Activated naive CD8-positive, alpha-beta T cell treated with anti-CD3 and anti-CD28 coated beads, Interleukin-2, amount 10 ng/mL, durations not matched to agents 7 days and 5 days (primary cell): ENCODE results near the gene NAALADL2. TPM values are rescaled to one million over a fixed set of nuclear protein-coding genes. Genes with fewer than 3 reads are reported as not detected.
"Not testable (repeated sequence)": the region's sequence is repeated elsewhere in the genome, so short reads cannot be mapped to it uniquely, and the experiment has no call there.

ENCODE experiments used
- ATAC-seq: fragments of 150-1000 bp; cut with Tn5 transposase; one replicate; pipeline ENCODE4 v1.10.0; 2021; ENCODE audit warnings: low read depth, moderate library complexity
- POLR2A ChIA-PET: fragments of 350-600 bp; sonication (Branson Sonifier 250); formaldehyde crosslinking; loops from one replicate; lab custom pipeline; 2021; ENCODE audit warnings: antibody characterized with exemption; lab: Charles Lee
- DNase-seq: peaks from one replicate; pipeline ENCODE4 v3.0.0; 2021
- H3K27ac Mint-ChIP-seq: one replicate; pipeline ENCODE4 v1.8.0; 2022; ENCODE audit warnings: mild to moderate bottlenecking, mixed read lengths
- H3K27me3 Mint-ChIP-seq: one replicate; pipeline ENCODE4 v1.8.0; 2022; ENCODE audit warnings: mild to moderate bottlenecking, moderate library complexity, mixed read lengths
- H3K36me3 Mint-ChIP-seq: one replicate; pipeline ENCODE4 v1.8.0; 2021; ENCODE audit warnings: mild to moderate bottlenecking, mixed read lengths
- H3K4me1 Mint-ChIP-seq: one replicate; pipeline ENCODE4 v1.8.0; 2021; ENCODE audit warnings: mixed read lengths
- H3K4me3 Mint-ChIP-seq: one replicate; pipeline ENCODE4 v1.8.0; 2022; ENCODE audit warnings: mild to moderate bottlenecking, moderate library complexity, mixed read lengths
- H3K9me3 Mint-ChIP-seq: one replicate; pipeline ENCODE4 v1.8.0; 2021; ENCODE audit warnings: mixed read lengths
- total RNA-seq, 2 experiments: library from RNA; stranded (reverse); gene quantifications; one replicate each; pipeline ENCODE4 v1.2.3, GENCODE V29; 2021

NAALADL2 gene
- total RNA-seq, 2 experiments from 2014 or later = not detected

- POLR2A ChIA-PET = no interaction called here
- Mint-ChIP-seq H3K27ac (no peak overlapping the region), H3K4me1 (no peaks in the 10 kb centered on the region), H3K9me3 (no peaks in the 10 kb centered on the region), H3K36me3 (no peaks in the 10 kb centered on the region), H3K4me3 (no peak overlapping the region), H3K27me3 (no peaks in the 10 kb centered on the region)
- no peak for ATAC-seq
- no peak for DNase-seq
These were observed 890.8 kb downstream of the NAALADL2 start for GRCh38 chr3:175749981-175750380.

GRCh38 chr3:175751089-175751488 is 892.0 kb downstream of the NAALADL2 start:
- DNase-seq = no peak
- no peaks in the 10 kb centered on the region for H3K27me3 Mint-ChIP-seq
- POLR2A ChIA-PET = no interaction called here

GRCh38 chr3:175763948-175764347 is 904.8 kb downstream of the NAALADL2 start:
- DNase-seq (no peak), ATAC-seq (no peak)
- no peaks in the 10 kb centered on the region for H3K27me3 Mint-ChIP-seq
- POLR2A ChIA-PET = no interaction called here
- no peak overlapping the region for H3K27ac Mint-ChIP-seq
- no peaks in the 10 kb centered on the region for H3K9me3 Mint-ChIP-seq
- no peaks in the 10 kb centered on the region for H3K36me3 Mint-ChIP-seq
- H3K4me3 Mint-ChIP-seq = no peak overlapping the region
- H3K4me1 Mint-ChIP-seq = no peaks in the 10 kb centered on the region

More at GRCh38 chr3:175751089-175751488, 892.0 kb downstream of the NAALADL2 start:
- no peak overlapping the region for H3K4me3 Mint-ChIP-seq
- H3K27ac Mint-ChIP-seq = no peak overlapping the region
- no peaks in the 10 kb centered on the region for H3K36me3 Mint-ChIP-seq
- no peaks in the 10 kb centered on the region for H3K9me3 Mint-ChIP-seq
- no peaks in the 10 kb centered on the region for H3K4me1 Mint-ChIP-seq
- ATAC-seq = no peak

- no peaks in the 10 kb centered on the region for H3K36me3 Mint-ChIP-seq
- no peaks in the 10 kb centered on the region for H3K9me3 Mint-ChIP-seq
- DNase-seq (no peak), ATAC-seq (no peak)
- H3K4me3 Mint-ChIP-seq = no peak overlapping the region
- H3K4me1 Mint-ChIP-seq = no peaks in the 10 kb centered on the region
- H3K27ac Mint-ChIP-seq = no peak overlapping the region
- POLR2A ChIA-PET = no interaction called here
- H3K27me3 Mint-ChIP-seq = no peaks in the 10 kb centered on the region
These were observed 905.6 kb downstream of the NAALADL2 start for GRCh38 chr3:175764722-175765121.

GRCh38 chr3:175770426-175770825 is 911.3 kb downstream of the NAALADL2 start:
- Mint-ChIP-seq H3K4me1 (no peaks in the 10 kb centered on the region), H3K27ac (no peak overlapping the region), H3K27me3 (no peaks in the 10 kb centered on the region), H3K36me3 (no peaks in the 10 kb centered on the region), H3K9me3 (no peaks in the 10 kb centered on the region), H3K4me3 (no peak overlapping the region)
- POLR2A ChIA-PET = no interaction called here
- ATAC-seq = no peak
- no peak for DNase-seq

GRCh38 chr3:175777495-175777894 is 918.4 kb downstream of the NAALADL2 start:
- DNase-seq (no peak), ATAC-seq (no peak)
- POLR2A ChIA-PET = no interaction called here
- Mint-ChIP-seq H3K27me3 (no peaks in the 10 kb centered on the region), H3K36me3 (no peaks in the 10 kb centered on the region), H3K9me3 (no peaks in the 10 kb centered on the region), H3K27ac (no peak overlapping the region), H3K4me3 (no peak overlapping the region), H3K4me1 (no peaks in the 10 kb centered on the region)

GRCh38 chr3:175777965-175778364 is 918.8 kb downstream of the NAALADL2 start:
- Mint-ChIP-seq H3K4me1 (no peaks in the 10 kb centered on the region), H3K27me3 (no peaks in the 10 kb centered on the region), H3K27ac (no peak overlapping the region), H3K9me3 (no peaks in the 10 kb centered on the region), H3K4me3 (no peak overlapping the region), H3K36me3 (no peaks in the 10 kb centered on the region)
- POLR2A ChIA-PET = no interaction called here
- no peak for DNase-seq
- no peak for ATAC-seq

- ATAC-seq (no peak), DNase-seq (no peak)
- Mint-ChIP-seq H3K4me1 (no peaks in the 10 kb centered on the region), H3K9me3 (no peaks in the 10 kb centered on the region), H3K36me3 (no peaks in the 10 kb centered on the region), H3K4me3 (no peak overlapping the region), H3K27ac (no peak overlapping the region), H3K27me3 (no peaks in the 10 kb centered on the region)
- POLR2A ChIA-PET = no interaction called here
These were observed 919.9 kb downstream of the NAALADL2 start for GRCh38 chr3:175778994-175779393.

GRCh38 chr3:175787109-175787508 is 928.0 kb downstream of the NAALADL2 start:
- H3K9me3 Mint-ChIP-seq = not testable (repeated sequence)

GRCh38 chr3:175792245-175792644 is 933.1 kb downstream of the NAALADL2 start:
- ATAC-seq = no peak
- DNase-seq = no peak
- H3K9me3 Mint-ChIP-seq = peaks cover 2% of the 10 kb centered on the region
- POLR2A ChIA-PET = no interaction called here
- H3K4me1 Mint-ChIP-seq = no peaks in the 10 kb centered on the region
- H3K4me3 Mint-ChIP-seq = no peak overlapping the region
- no peaks in the 10 kb centered on the region for H3K27me3 Mint-ChIP-seq
- H3K27ac Mint-ChIP-seq = no peak overlapping the region
- H3K36me3 Mint-ChIP-seq = no peaks in the 10 kb centered on the region

More at GRCh38 chr3:175787109-175787508, 928.0 kb downstream of the NAALADL2 start:
- H3K36me3 Mint-ChIP-seq, H3K4me3 Mint-ChIP-seq, ATAC-seq, H3K27ac Mint-ChIP-seq, DNase-seq, H3K4me1 Mint-ChIP-seq, H3K27me3 Mint-ChIP-seq, POLR2A ChIA-PET: not testable (repeated sequence)

GRCh38 chr3:175798326-175798725 is 939.2 kb downstream of the NAALADL2 start:
- no peak overlapping the region for H3K4me3 Mint-ChIP-seq
- H3K36me3 Mint-ChIP-seq = no peaks in the 10 kb centered on the region
- no peak for ATAC-seq
- H3K9me3 Mint-ChIP-seq = no peaks in the 10 kb centered on the region
- DNase-seq = no peak
- no peaks in the 10 kb centered on the region for H3K4me1 Mint-ChIP-seq
- no peaks in the 10 kb centered on the region for H3K27me3 Mint-ChIP-seq
- no peak overlapping the region for H3K27ac Mint-ChIP-seq
- POLR2A ChIA-PET = no interaction called here

GRCh38 chr3:175805825-175806224 is 946.7 kb downstream of the NAALADL2 start:
- DNase-seq = no peak
- ATAC-seq = no peak
- Mint-ChIP-seq H3K27ac (no peak overlapping the region), H3K4me1 (no peaks in the 10 kb centered on the region), H3K27me3 (no peaks in the 10 kb centered on the region), H3K9me3 (no peaks in the 10 kb centered on the region), H3K4me3 (no peak overlapping the region), H3K36me3 (no peaks in the 10 kb centered on the region)
- POLR2A ChIA-PET = no interaction called here

GRCh38 chr3:175807175-175807574 is 948.0 kb downstream of the NAALADL2 start:
- Mint-ChIP-seq H3K4me3 (no peak overlapping the region), H3K27ac (no peak overlapping the region), H3K9me3 (no peaks in the 10 kb centered on the region), H3K27me3 (no peaks in the 10 kb centered on the region), H3K4me1 (no peaks in the 10 kb centered on the region), H3K36me3 (no peaks in the 10 kb centered on the region)
- POLR2A ChIA-PET = no interaction called here
- DNase-seq = no peak
- ATAC-seq = no peak

GRCh38 chr3:175818811-175819464 is 959.8 kb downstream of the NAALADL2 start:
- H3K36me3 Mint-ChIP-seq = no peaks in the 10 kb centered on the region
- POLR2A ChIA-PET = no interaction called here
- DNase-seq = no peak

More at GRCh38 chr3:175818811-175819464, 959.8 kb downstream of the NAALADL2 start:
- no peak overlapping the region for H3K27ac Mint-ChIP-seq
- no peaks in the 10 kb centered on the region for H3K27me3 Mint-ChIP-seq
- no peak overlapping the region for H3K4me3 Mint-ChIP-seq
- no peak for ATAC-seq
- H3K4me1 Mint-ChIP-seq = no peaks in the 10 kb centered on the region
- peaks cover 11% of the 10 kb centered on the region for H3K9me3 Mint-ChIP-seq
